ENCODE measurements around the gene DLK1. TPM values are rescaled to one million over a fixed set of nuclear protein-coding genes. Genes with fewer than 3 reads are reported as not detected.

DLK1 gene
- not detected for total RNA-seq

GRCh38 chr14:100726550-100727085 lies at the start of gene DLK1:
Gene DLK1 (plus strand): TSS chr14:100726892. CDS start chr14:100727069, 177 bp downstream.
- H3K27ac Mint-ChIP-seq = no peak within 1 kb of the TSS
- ATAC-seq (no peak), DNase-seq (ENCODE audit: low spot score in 2 of 2) (no peak)
- no peaks in the 10 kb centered on the region for H3K36me3 Mint-ChIP-seq
- no peaks in the 10 kb centered on the region for H3K9me3 Mint-ChIP-seq

DNA sequence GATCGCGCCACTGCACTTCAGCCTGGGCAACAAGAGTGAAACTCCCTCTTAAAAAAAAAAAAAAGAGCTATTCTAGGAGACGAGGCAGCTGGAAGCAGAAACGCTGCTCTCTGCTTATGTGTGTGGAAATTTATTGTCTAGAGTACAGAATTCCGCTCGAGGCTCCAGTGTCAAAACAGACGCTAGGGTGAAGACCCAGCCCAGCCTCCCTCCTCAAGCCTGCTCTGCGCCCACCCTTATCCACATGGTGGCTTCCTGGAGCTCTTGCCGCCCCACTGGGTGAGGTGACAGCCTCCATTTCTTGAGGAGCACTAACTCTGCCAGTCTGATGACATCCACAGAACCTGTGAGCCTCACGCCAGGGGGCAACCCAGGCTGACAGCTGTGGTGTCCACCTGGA lies 49.5 kb upstream of the DLK1 start:
- no peak overlapping the region for H3K27ac Mint-ChIP-seq

GRCh38 chr14:100677554-100678468 lies 48.9 kb upstream of the DLK1 start:
- H3K27ac Mint-ChIP-seq = no peak overlapping the region
- no peaks in the 10 kb centered on the region for H3K36me3 Mint-ChIP-seq
- DNase-seq (ENCODE audit: low spot score in 2 of 2) (no peak), ATAC-seq (no peak)
- no peaks in the 10 kb centered on the region for H3K9me3 Mint-ChIP-seq

More for the DNA sequence above, 49.5 kb upstream of the DLK1 start:
- no peaks in the 10 kb centered on the region for H3K36me3 Mint-ChIP-seq
- DNase-seq (ENCODE audit: low spot score in 2 of 2) (no peak), ATAC-seq (no peak)
- H3K9me3 Mint-ChIP-seq = no peaks in the 10 kb centered on the region

GRCh38 chr14:100678469-100678828 lies 48.2 kb upstream of the DLK1 start:
- no peak for ATAC-seq
- no peak for DNase-seq (ENCODE audit: low spot score in 2 of 2)
- Mint-ChIP-seq H3K9me3 (no peaks in the 10 kb centered on the region), H3K27ac (no peak overlapping the region), H3K36me3 (no peaks in the 10 kb centered on the region)

GRCh38 chr14:100679153-100679552 lies 47.5 kb upstream of the DLK1 start:
- no peaks in the 10 kb centered on the region for H3K36me3 Mint-ChIP-seq
- no peaks in the 10 kb centered on the region for H3K9me3 Mint-ChIP-seq
- DNase-seq (ENCODE audit: low spot score in 2 of 2) (no peak), ATAC-seq (no peak)
- no peak overlapping the region for H3K27ac Mint-ChIP-seq

GRCh38 chr14:100679707-100680438 lies 46.8 kb upstream of the DLK1 start:
- ATAC-seq (no peak), DNase-seq (ENCODE audit: low spot score in 2 of 2) (no peak)
- no peaks in the 10 kb centered on the region for H3K9me3 Mint-ChIP-seq
- H3K27ac Mint-ChIP-seq = no peak overlapping the region
- H3K36me3 Mint-ChIP-seq = no peaks in the 10 kb centered on the region

- ATAC-seq (no peak), DNase-seq (ENCODE audit: low spot score in 2 of 2) (no peak)
- Mint-ChIP-seq H3K36me3 (no peaks in the 10 kb centered on the region), H3K9me3 (no peaks in the 10 kb centered on the region), H3K27ac (no peak overlapping the region)
Measured at GRCh38 chr14:100680439-100681051, 46.1 kb upstream of the DLK1 start.

DNA sequence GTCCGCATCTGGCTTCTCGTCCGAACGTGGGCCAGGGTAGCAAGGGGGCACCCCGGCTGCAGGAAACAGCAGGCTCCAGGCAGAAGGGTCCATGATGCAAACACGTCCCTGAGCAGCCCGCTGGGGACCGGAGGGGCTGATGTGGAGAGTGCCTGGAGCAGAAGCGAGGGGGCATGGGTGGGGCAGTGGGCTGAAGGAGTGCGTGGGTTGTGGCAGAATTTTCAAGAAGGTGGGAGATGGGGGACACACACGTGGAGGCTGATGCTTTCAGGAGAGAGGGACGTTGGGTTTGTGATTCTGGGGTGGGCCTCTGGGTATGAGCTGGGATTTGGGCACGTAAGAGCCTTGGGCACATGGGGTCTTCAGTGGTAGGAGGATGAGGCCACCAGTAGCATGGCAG lies 45.6 kb upstream of the DLK1 start:
- H3K27ac Mint-ChIP-seq = no peak overlapping the region
- DNase-seq (ENCODE audit: low spot score in 2 of 2) (no peak), ATAC-seq (no peak)
- H3K36me3 Mint-ChIP-seq = no peaks in the 10 kb centered on the region
- H3K9me3 Mint-ChIP-seq = no peaks in the 10 kb centered on the region

- no peaks in the 10 kb centered on the region for H3K36me3 Mint-ChIP-seq
- ATAC-seq (no peak), DNase-seq (ENCODE audit: low spot score in 2 of 2) (no peak)
- H3K27ac Mint-ChIP-seq = no peak overlapping the region
- H3K9me3 Mint-ChIP-seq = no peaks in the 10 kb centered on the region
Measured at GRCh38 chr14:100682749-100683148, 43.9 kb upstream of the DLK1 start.

DNA sequence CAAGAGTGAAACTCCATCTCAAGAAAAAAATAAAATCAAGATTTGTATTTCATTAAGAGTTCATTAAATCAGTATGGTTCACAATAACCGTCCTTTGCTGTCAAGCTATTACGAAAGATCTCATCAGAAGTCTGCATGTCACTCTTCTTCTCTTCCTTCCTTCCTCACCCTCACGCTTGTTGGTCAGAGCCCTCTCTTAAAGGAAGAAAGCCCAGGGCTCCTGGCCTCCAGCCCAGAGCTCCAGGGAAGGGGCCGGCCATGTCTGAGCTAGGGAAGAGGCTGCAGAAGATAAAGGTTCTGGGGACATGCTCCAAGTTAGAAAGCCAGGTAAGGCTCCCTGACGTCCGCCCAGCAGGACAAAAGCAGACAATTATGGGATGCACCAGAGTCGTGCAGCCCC lies 43.1 kb upstream of the DLK1 start:
- no peak overlapping the region for H3K27ac Mint-ChIP-seq
- H3K36me3 Mint-ChIP-seq = no peaks in the 10 kb centered on the region
- ATAC-seq (no peak), DNase-seq (ENCODE audit: low spot score in 2 of 2) (no peak)
- H3K9me3 Mint-ChIP-seq = no peaks in the 10 kb centered on the region

DNA sequence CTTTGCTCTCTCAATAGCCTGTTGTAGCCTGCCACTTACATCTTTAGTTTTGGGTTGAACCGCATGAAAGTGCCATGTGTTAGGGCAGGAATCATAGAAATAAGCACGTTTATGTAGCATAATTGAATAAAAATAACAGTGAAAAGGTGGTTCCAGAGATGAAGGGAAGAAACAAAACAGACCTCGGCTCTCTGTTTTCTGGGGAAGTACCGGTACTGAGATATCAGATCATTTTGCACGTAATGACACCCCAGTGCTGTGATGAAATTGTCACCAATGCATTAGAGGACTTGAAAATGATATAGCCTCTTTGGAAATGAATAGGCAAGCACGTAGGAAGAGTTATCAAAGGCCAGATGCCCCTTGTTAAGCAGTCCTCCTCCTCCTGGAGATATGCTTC lies 42.5 kb upstream of the DLK1 start:
- Mint-ChIP-seq H3K27ac (no peak overlapping the region), H3K36me3 (no peaks in the 10 kb centered on the region), H3K9me3 (no peaks in the 10 kb centered on the region)
- ATAC-seq (no peak), DNase-seq (ENCODE audit: low spot score in 2 of 2) (no peak)

GRCh38 chr14:100684961-100685360 lies 41.7 kb upstream of the DLK1 start:
- no peaks in the 10 kb centered on the region for H3K36me3 Mint-ChIP-seq
- ATAC-seq = no peak

DNA sequence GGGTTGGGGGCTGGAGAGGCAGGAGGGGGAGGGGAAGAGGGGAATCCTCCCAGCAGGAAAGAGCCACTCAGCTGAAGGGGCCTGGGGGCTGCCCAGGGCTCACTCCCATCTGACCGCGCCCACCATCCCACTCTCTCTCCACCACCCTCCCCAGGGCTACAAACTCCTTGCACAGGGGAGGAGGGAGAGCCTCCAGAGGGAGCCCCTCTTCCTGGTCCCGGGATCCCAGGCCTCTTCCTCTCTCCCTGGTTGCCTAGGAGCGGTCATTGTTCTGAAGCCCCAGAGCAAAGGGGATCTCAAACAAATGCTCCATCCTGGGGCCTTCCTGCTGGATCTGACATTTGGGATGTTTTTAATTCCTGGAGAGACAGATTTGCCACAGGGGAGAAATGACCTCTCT lies 39.8 kb upstream of the DLK1 start:
- ATAC-seq = no peak
- DNase-seq (ENCODE audit: low spot score in 2 of 2) = no peak
- no peaks in the 10 kb centered on the region for H3K9me3 Mint-ChIP-seq
- H3K27ac Mint-ChIP-seq = no peak overlapping the region
- H3K36me3 Mint-ChIP-seq = no peaks in the 10 kb centered on the region

More at GRCh38 chr14:100684961-100685360, 41.7 kb upstream of the DLK1 start:
- Mint-ChIP-seq H3K27ac (no peak overlapping the region), H3K9me3 (no peaks in the 10 kb centered on the region)
- DNase-seq (ENCODE audit: low spot score in 2 of 2) = no peak

GRCh38 chr14:100687386-100687785 lies 39.3 kb upstream of the DLK1 start:
- no peak overlapping the region for H3K27ac Mint-ChIP-seq
- no peaks in the 10 kb centered on the region for H3K36me3 Mint-ChIP-seq
- no peak for ATAC-seq
- no peak for DNase-seq (ENCODE audit: low spot score in 2 of 2)
- no peaks in the 10 kb centered on the region for H3K9me3 Mint-ChIP-seq

DNA sequence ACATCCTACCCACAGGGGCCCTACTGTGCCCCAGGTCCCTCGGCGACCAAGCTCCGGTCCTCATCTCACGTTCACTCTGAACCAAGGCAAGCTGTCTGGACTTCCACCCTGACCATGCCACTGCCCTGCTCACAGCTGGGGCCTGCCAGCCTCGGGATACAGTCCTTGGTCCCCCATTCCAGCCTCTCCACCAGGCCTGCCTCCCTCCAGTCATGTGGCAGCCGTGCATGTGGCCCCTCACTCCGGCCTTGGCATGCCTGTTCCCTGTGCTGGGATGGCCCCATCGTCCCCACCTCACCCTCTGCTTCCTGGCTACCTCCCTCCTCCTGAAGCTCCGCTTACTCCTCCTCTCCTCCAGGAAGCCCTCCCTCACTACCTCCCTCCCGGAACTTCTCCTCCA lies 38.6 kb upstream of the DLK1 start:
- no peaks in the 10 kb centered on the region for H3K9me3 Mint-ChIP-seq
- ATAC-seq (no peak), DNase-seq (ENCODE audit: low spot score in 2 of 2) (no peak)
- H3K36me3 Mint-ChIP-seq = no peaks in the 10 kb centered on the region
- no peak overlapping the region for H3K27ac Mint-ChIP-seq

DNA sequence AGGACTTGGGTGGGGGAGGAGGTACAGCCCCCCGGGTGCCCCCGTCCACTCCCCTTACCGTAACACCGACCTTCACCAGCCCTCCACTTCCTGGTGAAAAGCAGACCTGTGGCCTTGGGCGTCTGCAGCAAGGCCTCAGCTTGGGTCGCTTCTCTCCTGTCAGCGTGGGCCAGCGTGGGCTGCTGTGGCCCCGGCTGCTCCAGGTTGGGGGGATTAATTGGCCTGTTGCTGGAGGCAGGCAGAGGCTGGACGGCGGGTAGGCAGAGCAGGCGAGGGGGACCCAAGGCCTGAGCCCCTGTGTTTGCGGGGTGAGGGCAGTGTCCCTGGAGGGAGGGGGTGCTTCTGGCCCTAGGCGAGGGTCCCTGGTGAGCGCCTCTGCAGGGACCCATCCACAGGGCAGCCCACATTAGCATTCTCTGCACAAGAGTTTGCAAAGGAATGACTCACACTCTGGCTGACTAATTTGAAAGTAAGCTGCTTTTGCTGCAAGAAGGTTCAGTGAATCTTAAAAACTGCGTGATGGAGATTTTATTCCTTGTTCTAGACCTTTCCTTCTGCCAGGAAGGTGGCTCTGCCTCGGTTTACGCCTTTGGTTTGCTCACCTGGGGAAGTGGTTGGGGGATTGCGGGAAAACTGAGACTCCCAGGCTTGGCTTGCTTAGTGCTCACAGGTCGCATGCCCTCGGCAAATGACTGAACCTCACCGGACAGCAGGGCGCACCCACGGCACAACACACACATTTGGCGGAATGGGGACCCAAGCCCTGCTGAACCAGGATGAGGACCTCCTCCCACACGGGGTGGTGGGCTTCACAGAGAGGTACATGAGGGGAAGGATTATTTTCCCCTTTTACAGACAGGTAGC lies 37.9 kb upstream of the DLK1 start:
- ATAC-seq (no peak), DNase-seq (ENCODE audit: low spot score in 2 of 2) (no peak)
- Mint-ChIP-seq H3K36me3 (no peaks in the 10 kb centered on the region), H3K9me3 (no peaks in the 10 kb centered on the region), H3K27ac (no peak overlapping the region)
